GM12891 (cell line): ENCODE data around the gene GABBR1.

ENCODE experiments used
- DNase-seq: peaks from one replicate; pipeline ENCODE4 v3.0.0; 2011; ENCODE audit warnings: low spot score; ENCODE audit not compliant: insufficient read length
- FAIRE-seq: peaks from 2 replicates; lab custom pipeline; 2011; peaks lifted over from hg19 to GRCh38; lab: Jason Lieb, UNC
- PAX5 ChIP-seq: IDR thresholded peaks from 2 replicates; pipeline ENCODE4 v1.6.1; 2011; ENCODE audit warnings: low read length, moderate library complexity, mild to moderate bottlenecking; ENCODE audit not compliant: insufficient read depth, severe bottlenecking
- POLR2A ChIP-seq: IDR thresholded peaks from 2 replicates; pipeline ENCODE4 v1.6.1; 2011; ENCODE audit warnings: low read depth, low read length, control low read depth
- POLR2AphosphoS5 ChIP-seq: IDR thresholded peaks from 2 replicates; pipeline ENCODE4 v1.6.1; 2011; ENCODE audit warnings: low read depth, low read length, control low read depth
- POU2F2 ChIP-seq: IDR thresholded peaks from 2 replicates; pipeline ENCODE4 v1.6.1; 2011; ENCODE audit warnings: low read depth, mild to moderate bottlenecking, control low read depth, low read length, moderate library complexity
- SPI1 ChIP-seq: IDR thresholded peaks from 2 replicates; pipeline ENCODE4 v1.6.1; 2011; ENCODE audit warnings: low read depth, low read length, control low read depth
- TAF1 ChIP-seq: IDR thresholded peaks from 2 replicates; pipeline ENCODE4 v1.6.1; 2011; ENCODE audit warnings: low read depth, low read length, control low read depth

The GABBR1 gene

DNA sequence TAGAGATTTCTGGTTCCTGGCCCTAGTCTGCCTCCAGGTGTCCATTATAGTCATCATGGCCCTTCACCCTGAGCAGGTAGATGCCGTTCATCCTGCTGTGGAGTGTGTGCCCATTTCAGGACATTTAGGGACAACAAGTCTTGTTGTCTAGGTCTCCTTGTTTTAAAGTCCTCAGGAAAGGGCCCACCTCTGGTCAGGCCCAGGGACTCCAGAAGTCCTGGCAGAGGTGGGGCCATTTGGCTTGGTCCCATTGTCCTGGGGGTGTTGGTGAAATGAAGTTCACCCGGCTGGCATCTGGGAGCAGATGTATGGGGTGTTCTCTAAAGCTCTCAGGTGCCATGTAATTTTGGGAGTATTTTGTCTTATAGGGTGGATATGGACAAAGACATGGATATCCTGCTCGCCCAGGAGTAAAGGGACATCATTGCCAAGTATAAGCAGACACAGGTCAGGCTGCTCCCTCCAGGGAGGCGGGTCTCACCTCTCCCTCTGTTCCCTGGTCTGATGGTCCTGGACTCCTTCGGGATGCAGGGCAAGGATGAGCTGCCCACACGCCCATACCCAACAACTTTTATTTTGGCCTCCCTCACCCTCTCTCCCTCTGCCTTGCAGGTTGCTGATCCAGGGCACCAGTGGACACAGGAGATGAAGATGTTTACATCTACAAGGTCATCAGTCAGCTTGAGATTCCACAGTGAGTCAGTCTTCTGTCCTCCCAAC, 113.5 kb downstream of the GABBR1 start:
- no peak for FAIRE-seq
- TF ChIP-seq POLR2AphosphoS5 (no peak), POLR2A (no peak), POU2F2 (no peak), PAX5 (no peak), SPI1 (no peak), TAF1 (no peak)
- no peak for DNase-seq

DNA sequence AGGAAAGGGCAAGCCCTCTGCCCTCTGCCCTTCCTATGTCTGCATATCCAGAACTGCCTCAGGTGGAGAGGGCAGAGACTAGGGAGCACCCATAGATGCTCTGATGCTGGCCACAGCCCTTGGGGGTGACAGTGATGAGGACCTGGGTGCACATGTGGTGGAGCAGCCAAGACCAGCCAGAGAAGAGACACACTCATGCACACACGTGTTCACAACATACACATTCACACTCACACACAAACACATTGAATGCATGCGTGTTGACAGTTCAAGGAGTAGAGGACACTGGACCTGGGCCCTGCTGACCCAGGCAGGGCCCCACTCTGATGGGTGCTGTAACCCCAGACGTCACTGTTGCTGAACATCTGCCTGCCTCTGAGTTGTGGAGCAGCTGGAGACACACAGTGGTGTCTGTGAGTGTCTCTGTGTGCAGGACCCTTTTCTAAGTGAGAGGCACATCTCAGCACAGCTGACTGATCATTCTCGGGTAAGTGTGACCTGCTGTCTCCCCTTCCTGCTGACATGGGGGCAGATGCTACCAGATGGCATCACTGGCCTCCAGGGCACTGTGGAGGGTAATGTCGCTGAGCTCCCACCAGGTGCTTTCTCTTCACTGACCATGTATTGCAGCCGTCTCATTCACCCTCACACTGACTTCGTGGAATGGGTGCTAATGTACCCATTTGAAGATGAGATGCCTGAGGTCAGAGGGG, 115.1 kb downstream of the GABBR1 start:
- DNase-seq: no peak
- TF ChIP-seq SPI1 (no peak), POLR2AphosphoS5 (no peak), PAX5 (no peak), POLR2A (no peak), TAF1 (no peak), POU2F2 (no peak)
- FAIRE-seq: no peak

GRCh38 chr6:29517245-29517644, 115.7 kb downstream of the GABBR1 start:
- TF ChIP-seq TAF1 (no peak), SPI1 (no peak)
- no peak for FAIRE-seq
- DNase-seq: no peak

DNA sequence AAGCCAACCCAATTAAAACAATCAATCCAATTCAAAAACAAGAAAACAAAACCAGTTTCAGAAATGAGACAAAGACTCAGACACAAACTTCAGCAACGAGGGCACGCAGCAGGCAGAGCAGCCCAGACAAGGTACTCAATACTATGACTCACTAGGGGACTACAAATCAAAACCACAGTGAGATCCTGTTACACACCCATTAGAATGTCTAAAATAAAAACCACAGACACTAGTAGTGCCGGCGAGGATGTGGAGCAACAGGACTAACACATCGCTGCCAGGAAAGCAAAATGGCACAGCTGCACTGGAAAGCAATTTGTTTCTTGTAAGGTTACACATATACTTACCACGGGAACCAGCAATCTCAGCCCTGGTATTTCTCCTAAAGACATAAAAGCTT, 116.9 kb downstream of the GABBR1 start:
- no peak for TF ChIP-seq TAF1
- no peak for TF ChIP-seq PAX5
- TF ChIP-seq POU2F2: no peak
- no peak for TF ChIP-seq POLR2A
- no peak for TF ChIP-seq POLR2AphosphoS5
- TF ChIP-seq SPI1: no peak
- DNase-seq (no peak), FAIRE-seq (no peak)

GRCh38 chr6:29510746-29511300, 122.2 kb downstream of the GABBR1 start:
- FAIRE-seq (no peak), DNase-seq (no peak)
- no peak for TF ChIP-seq SPI1
- no peak for TF ChIP-seq POLR2AphosphoS5
- no peak for TF ChIP-seq POU2F2
- no peak for TF ChIP-seq TAF1
- no peak for TF ChIP-seq POLR2A
- no peak for TF ChIP-seq PAX5

GRCh38 chr6:29510202-29510601, 122.8 kb downstream of the GABBR1 start:
- DNase-seq (no peak), FAIRE-seq (no peak)
- no peak for TF ChIP-seq POLR2A
- TF ChIP-seq POLR2AphosphoS5: no peak
- TF ChIP-seq TAF1: no peak
- TF ChIP-seq PAX5: no peak
- TF ChIP-seq POU2F2: no peak
